Activated naive CD4-positive, alpha-beta T cell treated with anti-CD3 and anti-CD28 coated beads, Interleukin-2, amount 10 ng/mL, durations not matched to agents 5 hours and 36 hours (primary cell): ENCODE measurements around the gene SLC25A14. TPM values are rescaled to one million over a fixed set of nuclear protein-coding genes. Genes with fewer than 3 reads are reported as not detected.

Experiments used
- total RNA-seq, 2 experiments: library from RNA; stranded (reverse); gene quantifications; one replicate each; pipeline ENCODE4 v1.2.3, GENCODE V29; 2021

The SLC25A14 gene
- 10 to 100 TPM; 11.7 to 12.9 TPM for total RNA-seq

GRCh38 chrX:130339408-130340222, at the start of gene SLC25A14:
SLC25A14 (plus strand) TSS chrX:130339919; CDS start chrX:130340279, 360 bp downstream.

GRCh38 chrX:130385520-130385919, 45.8 kb downstream of the SLC25A14 start, which contains the start of gene GPR119:
GPR119 (minus strand) TSS chrX:130385674; CDS start chrX:130385447, 227 bp downstream.

DNA sequence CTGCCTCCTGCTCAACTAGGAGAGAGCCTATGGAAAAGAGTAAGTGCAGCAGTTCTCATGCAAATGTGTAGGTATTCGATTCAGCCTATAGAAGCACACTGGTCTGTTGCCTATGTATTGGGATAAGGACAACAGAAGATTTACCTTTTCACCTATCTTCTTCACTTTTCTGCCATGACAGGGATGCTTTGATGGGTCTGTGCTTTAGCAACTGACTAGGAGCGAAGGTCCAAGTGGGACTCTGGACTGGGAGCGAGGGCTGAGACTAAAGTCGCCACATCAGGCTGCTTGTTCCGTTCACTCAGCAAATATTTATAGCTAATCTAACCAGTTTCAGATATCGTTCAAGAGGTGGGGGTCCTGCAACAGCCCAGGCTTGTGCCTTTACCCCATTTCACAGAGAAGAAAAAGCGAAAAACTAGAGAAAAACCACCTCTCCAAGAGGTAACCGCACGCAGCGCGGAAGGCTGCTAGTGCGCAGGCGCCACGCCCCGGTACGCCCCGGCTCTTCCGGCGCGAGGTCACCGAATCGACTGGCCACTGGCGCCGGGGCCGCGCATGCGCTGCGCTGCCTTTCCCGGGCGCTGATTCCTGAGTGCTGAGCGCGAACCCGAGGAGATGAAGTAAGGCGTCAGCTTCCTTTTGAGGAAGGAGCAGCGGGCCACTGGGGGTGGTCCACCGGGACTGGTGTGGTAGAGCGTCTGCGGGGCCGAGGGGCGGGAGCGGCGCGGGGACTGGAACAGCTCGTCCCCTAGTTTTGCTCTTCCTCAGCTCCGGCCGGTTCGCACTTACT, 61.9 kb downstream of the SLC25A14 start, which contains the start of gene RBMX2:
Gene RBMX2, plus strand, starts transcription at position 573 of the 793 bp plus-strand sequence. Its CDS starts 46 bp downstream, at position 619.

Other genes with a start within 250 kb of the SLC25A14 start
- 10 to 100 TPM; 34.8 to 36.7 TPM for gene ELF4, start 229.4 kb upstream of the SLC25A14 start, total RNA-seq
- gene AIFM1, start 174.1 kb upstream of the SLC25A14 start, total RNA-seq = 10 to 100 TPM; 29.2 to 33.8 TPM
- 10 to 100 TPM; 21.3 to 21.8 TPM for gene RAB33A, start 168.0 kb upstream of the SLC25A14 start, total RNA-seq
- 1 to 10 TPM; 3.8 to 5.0 TPM for gene ZNF280C, start 71.0 kb upstream of the SLC25A14 start, total RNA-seq
- gene GPR119, start 45.8 kb downstream of the SLC25A14 start, total RNA-seq = not detected
- gene RBMX2, start 62.1 kb downstream of the SLC25A14 start, total RNA-seq = 10 to 100 TPM; 26.0 to 27.9 TPM